ENCODE results near the gene APOO.
A peak's percentile ranks its signal among the peaks of the same experiment; 100 is the strongest.

Gene APOO

DNA sequence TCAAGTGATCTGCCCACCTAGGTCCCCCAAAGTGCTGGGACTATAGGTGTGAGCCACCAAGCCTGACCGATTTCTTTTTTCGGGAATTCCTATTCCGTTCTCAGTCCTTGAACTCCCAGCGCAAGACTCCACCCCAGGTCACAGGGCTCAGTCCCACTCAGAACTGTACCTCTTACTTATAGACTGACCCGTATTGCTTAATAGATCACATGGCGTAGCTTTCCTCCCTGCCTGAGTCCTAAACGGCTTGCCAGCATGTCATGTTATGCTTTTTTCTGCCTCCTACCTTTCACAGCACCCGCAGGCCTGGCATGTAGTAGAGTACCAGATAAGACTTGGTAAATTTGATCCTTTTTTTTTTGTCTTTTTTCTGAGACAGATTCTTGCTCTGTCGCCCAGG lies 102.3 kb downstream of the APOO start:
- TF ChIP-seq ZBTB7A (IDR thresholded peaks at IDR 0.05; ENCODE audit: low read depth) (no peak), TCF12 (IDR thresholded peaks at IDR 0.05; ENCODE audit: low read depth) (no peak), CREB1 (IDR thresholded peaks at IDR 0.05; ENCODE audit: low read depth) (no peak), YY1 (IDR thresholded peaks at IDR 0.05; ENCODE audit: low read depth) (no peak), TEAD4 (IDR thresholded peaks at IDR 0.05) (no peak), EP300 (IDR thresholded peaks at IDR 0.05; ENCODE audit: borderline replicate concordance) (no peak), NFIC (IDR thresholded peaks at IDR 0.05) (no peak), RAD21 (IDR thresholded peaks at IDR 0.05; ENCODE audit: low read depth) (no peak)
- TF ChIP-seq, protein P1, sequence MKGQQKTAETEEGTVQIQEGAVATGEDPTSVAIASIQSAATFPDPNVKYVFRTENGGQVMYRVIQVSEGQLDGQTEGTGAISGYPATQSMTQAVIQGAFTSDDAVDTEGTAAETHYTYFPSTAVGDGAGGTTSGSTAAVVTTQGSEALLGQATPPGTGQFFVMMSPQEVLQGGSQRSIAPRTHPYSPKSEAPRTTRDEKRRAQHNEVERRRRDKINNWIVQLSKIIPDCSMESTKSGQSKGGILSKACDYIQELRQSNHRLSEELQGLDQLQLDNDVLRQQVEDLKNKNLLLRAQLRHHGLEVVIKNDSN (IDR thresholded peaks at IDR 0.05), result no peak

DNA sequence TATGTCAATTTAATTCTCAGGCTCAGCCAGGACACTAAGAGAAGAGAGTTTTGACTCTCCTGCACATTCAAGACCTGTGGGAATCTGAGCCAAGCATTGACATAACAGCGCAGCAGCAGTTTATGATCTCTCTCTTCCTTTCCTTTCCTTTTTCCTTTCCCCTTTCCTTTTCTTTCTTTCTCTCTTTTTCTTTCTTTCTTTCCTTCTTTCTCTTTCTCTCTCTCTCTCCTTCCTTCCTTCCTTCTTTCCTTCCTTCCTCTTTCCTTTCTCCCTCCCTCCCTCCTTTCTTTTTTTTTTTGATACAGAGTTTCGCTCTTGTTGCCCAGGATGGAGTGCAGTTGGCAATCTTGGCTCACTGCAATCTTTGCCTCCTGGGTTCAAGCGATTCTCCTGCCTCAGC lies 103.2 kb downstream of the APOO start:
- TF ChIP-seq, protein P1 (IDR thresholded peaks at IDR 0.05), result no peak
- TF ChIP-seq, protein P2, sequence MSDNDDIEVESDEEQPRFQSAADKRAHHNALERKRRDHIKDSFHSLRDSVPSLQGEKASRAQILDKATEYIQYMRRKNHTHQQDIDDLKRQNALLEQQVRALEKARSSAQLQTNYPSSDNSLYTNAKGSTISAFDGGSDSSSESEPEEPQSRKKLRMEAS (IDR thresholded peaks at IDR 0.05), result no peak
- TF ChIP-seq EP300 (IDR thresholded peaks at IDR 0.05; ENCODE audit: borderline replicate concordance) (no peak), CREB1 (IDR thresholded peaks at IDR 0.05; ENCODE audit: low read depth) (no peak), TAF1 (IDR thresholded peaks at IDR 0.05; ENCODE audit: low read depth) (no peak), TEAD4 (IDR thresholded peaks at IDR 0.05) (no peak), EGR1 (IDR thresholded peaks at IDR 0.05) (no peak), CEBPB (IDR thresholded peaks at IDR 0.05) (no peak), NFIC (IDR thresholded peaks at IDR 0.05) (no peak), RAD21 (IDR thresholded peaks at IDR 0.05; ENCODE audit: low read depth) (no peak), YY1 (IDR thresholded peaks at IDR 0.05; ENCODE audit: low read depth) (no peak), FOXM1 (IDR thresholded peaks at IDR 0.05; ENCODE audit: borderline replicate concordance, low read depth) (no peak), TCF12 (IDR thresholded peaks at IDR 0.05; ENCODE audit: low read depth) (no peak), ZBTB7A (IDR thresholded peaks at IDR 0.05; ENCODE audit: low read depth) (no peak)
- TF ChIP-seq, protein P3, sequence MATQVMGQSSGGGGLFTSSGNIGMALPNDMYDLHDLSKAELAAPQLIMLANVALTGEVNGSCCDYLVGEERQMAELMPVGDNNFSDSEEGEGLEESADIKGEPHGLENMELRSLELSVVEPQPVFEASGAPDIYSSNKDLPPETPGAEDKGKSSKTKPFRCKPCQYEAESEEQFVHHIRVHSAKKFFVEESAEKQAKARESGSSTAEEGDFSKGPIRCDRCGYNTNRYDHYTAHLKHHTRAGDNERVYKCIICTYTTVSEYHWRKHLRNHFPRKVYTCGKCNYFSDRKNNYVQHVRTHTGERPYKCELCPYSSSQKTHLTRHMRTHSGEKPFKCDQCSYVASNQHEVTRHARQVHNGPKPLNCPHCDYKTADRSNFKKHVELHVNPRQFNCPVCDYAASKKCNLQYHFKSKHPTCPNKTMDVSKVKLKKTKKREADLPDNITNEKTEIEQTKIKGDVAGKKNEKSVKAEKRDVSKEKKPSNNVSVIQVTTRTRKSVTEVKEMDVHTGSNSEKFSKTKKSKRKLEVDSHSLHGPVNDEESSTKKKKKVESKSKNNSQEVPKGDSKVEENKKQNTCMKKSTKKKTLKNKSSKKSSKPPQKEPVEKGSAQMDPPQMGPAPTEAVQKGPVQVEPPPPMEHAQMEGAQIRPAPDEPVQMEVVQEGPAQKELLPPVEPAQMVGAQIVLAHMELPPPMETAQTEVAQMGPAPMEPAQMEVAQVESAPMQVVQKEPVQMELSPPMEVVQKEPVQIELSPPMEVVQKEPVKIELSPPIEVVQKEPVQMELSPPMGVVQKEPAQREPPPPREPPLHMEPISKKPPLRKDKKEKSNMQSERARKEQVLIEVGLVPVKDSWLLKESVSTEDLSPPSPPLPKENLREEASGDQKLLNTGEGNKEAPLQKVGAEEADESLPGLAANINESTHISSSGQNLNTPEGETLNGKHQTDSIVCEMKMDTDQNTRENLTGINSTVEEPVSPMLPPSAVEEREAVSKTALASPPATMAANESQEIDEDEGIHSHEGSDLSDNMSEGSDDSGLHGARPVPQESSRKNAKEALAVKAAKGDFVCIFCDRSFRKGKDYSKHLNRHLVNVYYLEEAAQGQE (IDR thresholded peaks at IDR 0.05; ENCODE audit: low read depth), result no peak

DNA sequence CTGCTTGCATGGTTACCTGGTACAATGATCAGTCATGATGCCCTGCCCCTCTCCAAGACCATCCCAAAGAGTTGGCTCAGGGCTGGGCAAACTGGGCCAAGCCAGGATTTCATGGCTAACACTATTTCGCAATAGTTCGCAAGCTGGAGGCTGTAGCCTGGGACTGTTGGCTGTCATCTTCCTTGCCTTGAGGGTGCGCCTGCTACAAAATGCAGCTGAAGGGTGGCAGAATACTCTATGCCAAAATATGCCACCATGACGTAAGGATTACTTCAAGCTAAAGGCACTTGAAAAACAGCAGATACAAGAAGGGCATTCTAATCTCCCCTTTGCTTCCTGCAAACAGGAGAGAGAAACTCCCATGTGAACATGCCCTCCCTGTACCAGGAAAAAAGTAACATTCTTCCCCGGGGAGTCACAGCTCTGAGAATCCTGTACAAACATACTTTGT lies 103.8 kb downstream of the APOO start:
- no peak for TF ChIP-seq NFIC (IDR thresholded peaks at IDR 0.05)
- no peak for TF ChIP-seq CREB1 (IDR thresholded peaks at IDR 0.05; ENCODE audit: low read depth)
- peak; percentile 93 for TF ChIP-seq CEBPB (IDR thresholded peaks at IDR 0.05)

DNA sequence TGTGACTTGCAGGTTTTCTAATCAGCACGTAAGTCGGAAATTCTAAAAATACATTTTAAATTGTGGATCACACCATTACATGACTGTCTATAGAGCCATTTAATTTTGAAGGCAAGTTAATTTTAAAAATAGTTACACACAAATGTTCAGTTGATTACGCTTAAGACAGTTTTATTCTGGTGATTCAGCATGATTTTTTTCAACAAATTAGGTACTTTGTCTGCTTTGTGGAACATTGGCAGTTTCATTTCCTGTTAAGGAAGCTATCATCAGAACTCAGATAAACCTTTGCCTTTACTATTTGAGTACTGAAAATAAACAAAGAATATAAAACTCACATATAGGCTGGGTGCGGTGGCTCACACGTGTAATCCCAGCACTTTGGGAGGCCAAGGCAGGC lies 105.3 kb downstream of the APOO start:
- TF ChIP-seq, protein P3 (IDR thresholded peaks at IDR 0.05; ENCODE audit: low read depth), result no peak
- TF ChIP-seq TEAD4 (IDR thresholded peaks at IDR 0.05) (no peak), RAD21 (IDR thresholded peaks at IDR 0.05; ENCODE audit: low read depth) (no peak), NFIC (IDR thresholded peaks at IDR 0.05) (no peak), CEBPB (IDR thresholded peaks at IDR 0.05) (no peak), FOXM1 (IDR thresholded peaks at IDR 0.05; ENCODE audit: borderline replicate concordance, low read depth) (no peak), TCF12 (IDR thresholded peaks at IDR 0.05; ENCODE audit: low read depth) (no peak), YY1 (IDR thresholded peaks at IDR 0.05; ENCODE audit: low read depth) (no peak), EGR1 (IDR thresholded peaks at IDR 0.05) (no peak)
- TF ChIP-seq, protein P2 (IDR thresholded peaks at IDR 0.05), result no peak
- TF ChIP-seq, protein P1 (IDR thresholded peaks at IDR 0.05), result no peak

DNA sequence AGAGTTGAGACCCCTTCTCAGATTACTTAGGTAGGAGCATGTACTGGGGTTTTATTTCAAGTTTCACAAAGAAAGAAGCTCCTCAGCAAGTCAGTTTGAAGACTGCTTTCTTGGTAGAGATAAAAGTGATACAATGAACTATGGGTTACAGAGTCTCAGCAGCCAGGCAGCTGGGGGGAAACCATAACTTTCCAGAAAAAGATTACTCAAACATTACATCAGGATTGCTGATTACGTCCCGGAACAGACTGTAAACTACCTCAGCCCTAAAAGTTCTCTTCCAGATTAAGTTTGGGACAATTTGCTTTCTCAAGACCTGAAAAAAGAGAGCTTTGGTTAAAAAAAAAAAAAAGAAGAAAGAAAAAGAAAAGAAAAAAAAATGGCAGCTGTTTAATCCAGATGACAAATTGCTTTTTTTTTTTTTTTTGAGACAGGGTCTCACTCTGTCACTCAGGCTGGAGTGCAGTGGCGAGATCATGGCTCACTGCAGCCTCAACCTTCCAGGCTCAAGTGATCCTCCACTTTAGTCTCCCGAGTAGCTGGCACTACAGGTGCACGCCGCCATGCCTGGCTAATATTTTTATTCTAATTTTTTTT lies 108.2 kb downstream of the APOO start:
- no peak for TF ChIP-seq CREB1 (IDR thresholded peaks at IDR 0.05; ENCODE audit: low read depth)
- no peak for TF ChIP-seq EP300 (IDR thresholded peaks at IDR 0.05; ENCODE audit: borderline replicate concordance)
- no peak for TF ChIP-seq RAD21 (IDR thresholded peaks at IDR 0.05; ENCODE audit: low read depth)
- TF ChIP-seq, protein P2 (IDR thresholded peaks at IDR 0.05), result no peak
- TF ChIP-seq YY1 (IDR thresholded peaks at IDR 0.05; ENCODE audit: low read depth), result no peak
- no peak for TF ChIP-seq NFIC (IDR thresholded peaks at IDR 0.05)
- TF ChIP-seq, protein P1 (IDR thresholded peaks at IDR 0.05), result no peak
- TF ChIP-seq CEBPB (IDR thresholded peaks at IDR 0.05), result no peak
- no peak for TF ChIP-seq TCF12 (IDR thresholded peaks at IDR 0.05; ENCODE audit: low read depth)
- TF ChIP-seq, protein P3 (IDR thresholded peaks at IDR 0.05; ENCODE audit: low read depth), result no peak
- no peak for TF ChIP-seq TAF1 (IDR thresholded peaks at IDR 0.05; ENCODE audit: low read depth)
- no peak for TF ChIP-seq EGR1 (IDR thresholded peaks at IDR 0.05)
- no peak for TF ChIP-seq TEAD4 (IDR thresholded peaks at IDR 0.05)
- no peak for TF ChIP-seq ZBTB7A (IDR thresholded peaks at IDR 0.05; ENCODE audit: low read depth)
- no peak for TF ChIP-seq FOXM1 (IDR thresholded peaks at IDR 0.05; ENCODE audit: borderline replicate concordance, low read depth)
